ENCODE measurements around the gene SLC39A9.

The SLC39A9 gene

GRCh38 chr14:69398053-69398817, at the start of gene SLC39A9, which contains the start of gene ERH:
Gene SLC39A9 (plus strand): TSS chr14:69398692. CDS start chr14:69399370, 678 bp downstream.
Gene ERH (minus strand): TSS chr14:69398299. CDS start chr14:69398233, 66 bp downstream.
- peak; percentile 92 to 99 (median 97) for DNase-seq
- intact Hi-C loops (cut with DNase I) = no loop called here

GRCh38 chr14:69349091-69349777, 49.3 kb upstream of the SLC39A9 start:
- intact Hi-C loops (cut with DNase I) = no loop called here
- no peak for DNase-seq

GRCh38 chr14:69350892-69351291, 47.6 kb upstream of the SLC39A9 start:
- intact Hi-C loops (cut with DNase I) = no loop called here
- DNase-seq = no peak

GRCh38 chr14:69351385-69351784, 47.1 kb upstream of the SLC39A9 start:
- intact Hi-C loops (cut with DNase I) = no loop called here
- no peak for DNase-seq

GRCh38 chr14:69351911-69352310, 46.6 kb upstream of the SLC39A9 start:
- intact Hi-C loops (cut with DNase I) = no loop called here

GRCh38 chr14:69353168-69353567, 45.3 kb upstream of the SLC39A9 start:
- DNase-seq = no peak
- intact Hi-C loops (cut with DNase I) = no loop called here

More at GRCh38 chr14:69351911-69352310, 46.6 kb upstream of the SLC39A9 start:
- no peak for DNase-seq

- DNase-seq = peak in 12 of 42 donors; percentile 7 to 72 (median 40)
- intact Hi-C loops (cut with DNase I) = no loop called here
These were observed 43.9 kb upstream of the SLC39A9 start for GRCh38 chr14:69354383-69355153.

GRCh38 chr14:69355154-69355597, 43.3 kb upstream of the SLC39A9 start:
- intact Hi-C loops (cut with DNase I) = no loop called here
- DNase-seq = peak in 2 of 42 donors; percentile 33 to 34

GRCh38 chr14:69355607-69356281, 42.7 kb upstream of the SLC39A9 start:
- peak in 4 of 42 donors; percentile 12 to 60 (median 30) for DNase-seq
- intact Hi-C loops (cut with DNase I) = no loop called here

GRCh38 chr14:69356903-69357543, 41.5 kb upstream of the SLC39A9 start:
- no peak for DNase-seq
- intact Hi-C loops (cut with DNase I) = no loop called here

DNA sequence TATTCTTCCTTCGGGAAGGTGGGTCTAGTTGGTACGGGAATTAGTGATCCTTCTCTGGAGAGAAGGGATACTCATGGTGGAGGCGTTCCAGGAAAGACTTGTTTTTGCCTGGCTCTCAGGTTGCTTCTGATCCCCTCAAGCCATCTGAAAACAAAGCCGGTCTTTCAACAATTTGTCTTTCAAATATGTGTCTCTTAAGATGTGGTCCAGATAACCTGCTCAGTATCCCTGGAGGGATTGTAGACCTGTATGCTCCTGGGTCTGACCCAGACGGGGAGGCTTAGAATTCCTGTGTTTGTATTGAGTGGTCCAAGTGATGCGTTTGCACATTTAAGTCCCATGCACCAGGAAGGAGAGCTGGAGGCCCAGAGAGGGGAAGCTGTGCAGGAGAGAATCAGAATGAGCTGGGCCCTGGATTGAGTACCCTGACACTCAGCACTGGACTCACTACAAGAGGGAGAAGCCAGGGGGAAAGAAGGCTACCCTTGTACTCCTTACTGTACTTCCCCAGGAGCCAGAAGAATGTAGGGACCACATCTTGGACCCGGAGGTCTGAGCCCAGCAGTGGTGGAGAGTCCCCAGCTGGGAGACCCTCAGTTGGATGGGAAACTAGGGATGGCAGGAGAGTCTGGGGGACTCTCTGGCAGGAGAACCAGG, 40.8 kb upstream of the SLC39A9 start:
- intact Hi-C loops (cut with DNase I) = no loop called here
- peak in 2 of 42 donors; percentile 1 to 27 for DNase-seq

GRCh38 chr14:69358233-69358963, 40.1 kb upstream of the SLC39A9 start:
- intact Hi-C loops (cut with DNase I) = no loop called here
- peak in 2 of 42 donors; percentile 8 to 37 for DNase-seq

- peak in 12 of 42 donors; percentile 13 to 72 (median 34) for DNase-seq
- intact Hi-C loops (cut with DNase I) = no loop called here
These were observed 39.5 kb upstream of the SLC39A9 start for GRCh38 chr14:69358966-69359365.

GRCh38 chr14:69360438-69361108, 37.9 kb upstream of the SLC39A9 start:
- no peak for DNase-seq
- intact Hi-C loops (cut with DNase I) = loop anchor here (5.0 kb wide), 1 partner anchor 118 kb away; no protein-coding TSS in a partner anchor

DNA sequence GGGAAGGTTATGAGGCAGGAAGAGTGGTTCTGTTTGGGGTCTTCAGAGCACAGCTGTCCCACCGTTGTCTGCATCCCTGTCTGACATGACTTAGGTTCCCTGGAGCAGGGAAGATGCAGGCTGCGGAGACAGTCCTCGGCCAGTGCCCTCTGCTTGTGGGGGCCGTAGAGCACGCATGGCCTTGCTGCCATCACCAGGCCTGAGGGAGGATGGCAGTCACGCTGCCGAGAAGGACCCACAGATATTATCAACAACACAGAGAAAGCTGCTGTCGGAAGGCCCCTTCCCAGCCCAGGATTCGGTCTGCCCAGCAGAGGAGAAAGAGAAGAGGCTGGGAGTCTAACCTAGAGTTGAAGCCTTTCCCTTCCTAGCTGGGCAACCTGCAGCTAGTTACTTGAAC, 35.4 kb upstream of the SLC39A9 start:
- intact Hi-C loops (cut with DNase I) = loop anchor here (5.0 kb wide), 1 partner anchor 121 kb away; no protein-coding TSS in a partner anchor
- peak in 39 of 42 donors; percentile 22 to 77 (median 56) for DNase-seq

DNA sequence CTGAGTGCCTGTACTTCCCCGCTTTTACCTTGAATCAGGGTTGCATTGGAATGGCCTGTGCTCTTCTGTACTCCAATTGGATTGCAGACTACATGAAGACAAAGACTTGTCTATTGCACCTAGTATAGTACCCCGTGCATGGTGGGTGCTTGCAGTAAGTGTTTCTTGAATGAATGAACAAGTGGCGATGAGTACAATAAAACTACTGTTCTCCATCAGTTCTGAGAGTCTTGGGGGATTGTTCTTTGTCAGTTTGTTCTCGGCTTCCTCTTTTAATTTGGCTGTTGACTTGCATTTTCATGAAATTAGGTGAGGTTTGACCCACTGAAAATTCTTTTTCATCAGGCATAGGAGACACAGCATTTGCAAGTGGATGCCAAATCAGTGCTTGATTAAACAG, 34.5 kb upstream of the SLC39A9 start:
- DNase-seq = peak in 1 of 42 donors; percentile 36
- intact Hi-C loops (cut with DNase I) = loop anchor here (5.0 kb wide), 1 partner anchor 122 kb away; no protein-coding TSS in a partner anchor

Measured in head of caudate nucleus (tissue), 42 donors.